ENCODE measurements around the gene SLFN14. TPM values are rescaled to one million over a fixed set of nuclear protein-coding genes. Genes with fewer than 3 reads are reported as not detected.

The SLFN14 gene
- total and polyA plus RNA-seq, 2 experiments from 2014 or later, result not detected

DNA sequence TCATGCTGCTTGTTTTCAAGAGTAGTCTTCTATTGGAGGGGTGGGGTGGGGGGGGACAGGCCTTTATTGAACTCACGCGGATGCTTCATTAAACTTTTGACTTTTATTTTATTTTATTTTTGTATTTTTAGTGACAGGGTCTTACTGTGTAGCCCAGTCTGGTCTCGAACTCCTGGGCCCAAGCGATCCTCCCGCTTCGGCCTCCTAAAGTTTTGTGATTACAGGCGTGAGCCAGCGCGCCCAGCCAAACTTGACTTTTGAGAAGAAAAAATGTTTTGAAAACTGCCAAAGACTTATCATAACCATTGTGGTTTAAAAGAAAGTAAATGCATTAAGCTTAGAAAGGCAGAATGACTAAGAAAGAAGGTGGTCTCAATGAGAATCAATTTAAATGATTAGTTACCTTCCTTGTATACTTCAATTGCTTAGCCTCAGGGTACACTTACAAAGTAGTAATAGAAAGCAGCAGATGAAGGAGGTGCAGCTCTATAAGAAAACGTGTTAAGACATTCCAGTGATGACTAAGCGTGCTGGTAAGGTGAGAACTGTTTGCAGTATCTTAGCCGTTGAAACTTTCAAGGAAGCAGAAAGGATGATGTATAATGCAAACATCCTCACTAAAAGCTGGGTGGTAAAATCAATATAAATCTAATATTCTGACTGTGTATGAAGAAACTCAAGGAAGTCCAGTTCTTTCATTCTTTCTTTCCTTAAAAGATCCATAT is 27.7 kb upstream of the SLFN14 start:
- in situ Hi-C loops (cut with MboI), result no loop called here
- Histone ChIP-seq H3K4me1 (ENCODE audit: insufficient read depth) (peaks cover 19% of the 10 kb centered on the region), H4K20me1 (ENCODE audit: insufficient read depth) (0 out of 2 replicates have a peak, but pooled peaks cover 7% of the 10 kb centered on the region), H3K27ac (peak overlapping the region; percentile 33; the same call in 1 of the 2 replicates), H3K4me2 (ENCODE audit: unreplicated experiment) (peak overlapping the region; percentile 79), H3K36me3 (ENCODE audit: low read depth) (no peaks in the 10 kb centered on the region), H3F3A (ENCODE audit: insufficient read depth) (peaks cover 12% of the 10 kb centered on the region), H2AFZ (no peak overlapping the region), H3K4me3 (peak overlapping the region; percentile 85), H3K27me3 (replicated peaks; ENCODE audit: insufficient read depth) (no peaks in the 10 kb centered on the region), H3K9me3 (ENCODE audit: low read depth) (no peaks in the 10 kb centered on the region), H3K79me2 (ENCODE audit: insufficient read depth) (peaks cover 60% of the 10 kb centered on the region), H3K9ac (peak overlapping the region; percentile 93), H3K9me2 (ENCODE audit: insufficient read depth) (no peaks in the 10 kb centered on the region)
- DNase-seq, result peak; percentile 80
- TF ChIP-seq EZH2 (IDR thresholded peaks at IDR 0.05; ENCODE audit: insufficient read depth, poor library complexity, severe bottlenecking) (no peak), EZH2phosphoT487 (IDR thresholded peaks at IDR 0.05; ENCODE audit: insufficient read depth, low read depth) (no peak)
- 69 to 71% methylated on average over 12 of the region's 12 CpGs for WGBS, 2 experiments (ENCODE audit: low coverage in 1 of 2, low lambda C conversion rate in 2 of 2, missing lambda C conversion rate in 2 of 2)

- Histone ChIP-seq H3K9me3 (ENCODE audit: low read depth) (no peaks in the 10 kb centered on the region), H3K4me1 (ENCODE audit: insufficient read depth) (peaks cover 19% of the 10 kb centered on the region), H3K27ac (peak within 1 kb of the TSS; percentile 90), H3F3A (ENCODE audit: insufficient read depth) (peaks cover 12% of the 10 kb centered on the region), H3K9me2 (ENCODE audit: insufficient read depth) (no peaks in the 10 kb centered on the region), H3K27me3 (replicated peaks; ENCODE audit: insufficient read depth) (no peaks in the 10 kb centered on the region), H3K79me2 (ENCODE audit: insufficient read depth) (peaks cover 50% of the 10 kb centered on the region), H4K20me1 (ENCODE audit: insufficient read depth) (0 out of 2 replicates have a peak, but pooled peaks cover 6% of the 10 kb centered on the region), H3K4me2 (ENCODE audit: unreplicated experiment) (peak within 1 kb of the TSS; percentile 79), H3K9ac (peak within 1 kb of the TSS; percentile 93), H2AFZ (peak within 1 kb of the TSS; percentile 99), H3K4me3 (peak within 1 kb of the TSS; percentile 85), H3K36me3 (ENCODE audit: low read depth) (no peaks in the 10 kb centered on the region)
- no peak for TF ChIP-seq EZH2phosphoT487 (IDR thresholded peaks at IDR 0.05; ENCODE audit: insufficient read depth, low read depth)
- TF ChIP-seq EZH2 (IDR thresholded peaks at IDR 0.05; ENCODE audit: insufficient read depth, poor library complexity, severe bottlenecking), result no peak
- 1 to 2% methylated on average over 39 to 50 of the region's 50 CpGs for WGBS, 2 experiments (ENCODE audit: low coverage in 1 of 2, low lambda C conversion rate in 2 of 2, missing lambda C conversion rate in 2 of 2)
- in situ Hi-C loops (cut with MboI), result no loop called here
- peak; percentile 91 for DNase-seq
These were observed 26.7 kb upstream of the SLFN14 start, which contains the start of gene AP2B1 for GRCh38 chr17:35587074-35587961. TSS of gene AP2B1 (plus strand) at chr17:35587322. CDS start at chr17:35594031, 6,709 bp downstream.

- no peaks in the 10 kb centered on the region for H3K9me2 ChIP-seq (ENCODE audit: insufficient read depth)
- peak overlapping the region; percentile 90 for H3K27ac ChIP-seq
- H3F3A ChIP-seq (ENCODE audit: insufficient read depth), result peaks cover 12% of the 10 kb centered on the region
- H3K9me3 ChIP-seq (ENCODE audit: low read depth), result no peaks in the 10 kb centered on the region
- H3K36me3 ChIP-seq (ENCODE audit: low read depth), result no peaks in the 10 kb centered on the region
- peak; percentile 9 for DNase-seq
- no peak for TF ChIP-seq EZH2 (IDR thresholded peaks at IDR 0.05; ENCODE audit: insufficient read depth, poor library complexity, severe bottlenecking)
- no peak for TF ChIP-seq EZH2phosphoT487 (IDR thresholded peaks at IDR 0.05; ENCODE audit: insufficient read depth, low read depth)
- peak overlapping the region; percentile 99 for H2AFZ ChIP-seq
- peak overlapping the region; percentile 79 for H3K4me2 ChIP-seq (ENCODE audit: unreplicated experiment)
- 0 out of 2 replicates have a peak, but pooled peaks cover 3% of the 10 kb centered on the region for H4K20me1 ChIP-seq (ENCODE audit: insufficient read depth)
- H3K4me3 ChIP-seq, result peak overlapping the region; percentile 85
- peaks cover 19% of the 10 kb centered on the region for H3K4me1 ChIP-seq (ENCODE audit: insufficient read depth)
- no peaks in the 10 kb centered on the region for H3K27me3 ChIP-seq (replicated peaks; ENCODE audit: insufficient read depth)
- H3K9ac ChIP-seq, result peak overlapping the region; percentile 93
- in situ Hi-C loops (cut with MboI), result no loop called here
- H3K79me2 ChIP-seq (ENCODE audit: insufficient read depth), result peaks cover 43% of the 10 kb centered on the region
- 28% methylated on average over 7 of the region's 7 CpGs for whole genome bisulfite sequencing, 2 experiments (ENCODE audit: low coverage in 1 of 2, low lambda C conversion rate in 2 of 2, missing lambda C conversion rate in 2 of 2)
These were observed 26.0 kb upstream of the SLFN14 start for GRCh38 chr17:35586569-35587073.

- H3K4me1 ChIP-seq (ENCODE audit: insufficient read depth), result peaks cover 19% of the 10 kb centered on the region
- H3K9me2 ChIP-seq (ENCODE audit: insufficient read depth), result no peaks in the 10 kb centered on the region
- H2AFZ ChIP-seq, result no peak overlapping the region
- H3K27me3 ChIP-seq (replicated peaks; ENCODE audit: insufficient read depth), result no peaks in the 10 kb centered on the region
- no peaks in the 10 kb centered on the region for H3K36me3 ChIP-seq (ENCODE audit: low read depth)
- H3K79me2 ChIP-seq (ENCODE audit: insufficient read depth), result peaks cover 22% of the 10 kb centered on the region
- no peak for DNase-seq
- in situ Hi-C loops (cut with MboI), result no loop called here
- H3K9me3 ChIP-seq (ENCODE audit: low read depth), result no peaks in the 10 kb centered on the region
- H3K4me3 ChIP-seq, result no peak overlapping the region
- no peak overlapping the region for H3K27ac ChIP-seq
- H3K9ac ChIP-seq, result no peak overlapping the region
- H4K20me1 ChIP-seq (ENCODE audit: insufficient read depth), result no peaks in the 10 kb centered on the region
- H3K4me2 ChIP-seq (ENCODE audit: unreplicated experiment), result no peak overlapping the region
- H3F3A ChIP-seq (ENCODE audit: insufficient read depth), result peaks cover 8% of the 10 kb centered on the region
- TF ChIP-seq EZH2 (IDR thresholded peaks at IDR 0.05; ENCODE audit: insufficient read depth, poor library complexity, severe bottlenecking) (no peak), EZH2phosphoT487 (IDR thresholded peaks at IDR 0.05; ENCODE audit: insufficient read depth, low read depth) (no peak)
- 80 to 100% methylated on average over 1 of the region's 1 CpG for WGBS, 2 experiments (ENCODE audit: low coverage in 1 of 2, low lambda C conversion rate in 2 of 2, missing lambda C conversion rate in 2 of 2)
These were observed 23.4 kb upstream of the SLFN14 start for GRCh38 chr17:35584061-35584460.
